K562 (cell line): ENCODE results near the gene CARD10. TPM values are rescaled to one million over a fixed set of nuclear protein-coding genes. Genes with fewer than 3 reads are reported as not detected.

Source experiments
- ADNP ChIP-seq: fragments of 200-800 bp; sonication (Bioruptor generic); IDR thresholded peaks from 2 replicates; pipeline ENCODE4 v1.6.1; 2016; ENCODE audit warnings: missing genetic modification characterization, missing compliant biosample characterization
- CHD7 ChIP-seq: fragments of 200-600 bp; sonication (generic); IDR thresholded peaks from one replicate; pipeline ENCODE4 v1.6.1; 2012; ENCODE audit warnings: mild to moderate bottlenecking, low read depth, low read length, inconsistent platforms
- CTCF ChIP-seq, 3 experiments: IDR thresholded peaks in 2 of 3; conservative IDR thresholded peaks in 1 of 3; 2 replicates each; pipeline ENCODE4 v1.5.1; 2011 to 2012; ENCODE audit warnings: low read length in 3 of 3, mild to moderate bottlenecking in 3 of 3, control low read depth in 2 of 3, improper control_type of control experiment in 1 of 3, inconsistent platforms in 1 of 3, low read depth in 1 of 3, mixed read lengths in 1 of 3, moderate library complexity in 1 of 3; ENCODE audit not compliant: insufficient read depth in 2 of 3
- HNRNPH1 ChIP-seq: fragments of 200-400 bp; formaldehyde crosslinking; optimal IDR thresholded peaks from 2 replicates; pipeline ENCODE3; 2017; ENCODE audit warnings: low read depth, mild to moderate bottlenecking, low read length, moderate library complexity
- MYNN ChIP-seq, 2 experiments: sonication (generic); formaldehyde crosslinking in 1 of 2; IDR thresholded peaks; 2 replicates each; pipeline versions ENCODE4 v1.5.0 to v1.6.1; 2016 to 2020; ENCODE audit warnings: antibody characterized with exemption in 1 of 2, missing genetic modification reagents in 1 of 2
- THRA ChIP-seq: fragments of 450-650 bp; IDR thresholded peaks from 2 replicates; pipeline ENCODE4 v1.6.1; 2017; ENCODE audit warnings: mild to moderate bottlenecking, moderate library complexity
- XRCC4 ChIP-seq: IDR thresholded peaks from one replicate; pipeline ENCODE4 v1.6.1; 2011; ENCODE audit not compliant: insufficient read depth, insufficient read length; ENCODE audit errors: extremely low read depth
- polyA plus RNA-seq, 8 experiments: library from polyadenylated mRNA; depleted of rRNA in 4 of 8; stranded (reverse) in 5 of 8; unstranded in 3 of 8; fragments of >200 nt; fragmentation: Nextera tagmentation in 2 of 8; fragmentation: Illumina TruSeq in 1 of 8; extraction: Ambion mirVana in 2 of 8; extraction: Trizol in 1 of 8; gene quantifications; 2 replicates each; pipeline versions ENCODE4 v1.2.1 to v1.2.3, GENCODE V29; 2011 to 2014; ENCODE audit warnings: inconsistent platforms in 1 of 8, missing spikeins in 1 of 8
- total RNA-seq, 7 experiments: library from RNA; depleted of rRNA in 6 of 7; stranded (reverse); fragments of >200 nt in 6 of 7; fragmentation: Illumina TruSeq in 2 of 7; extraction: Trizol in 2 of 7; gene quantifications; 2 replicates each; pipeline versions ENCODE4 v1.2.1 to v1.2.3, GENCODE V29; 2011 to 2021; ENCODE audit warnings: low replicate concordance in 1 of 7

The CARD10 gene
- total and polyA plus RNA-seq, 9 of the 15 experiments (the other 6 are each of a cell fraction or from before 2014, with no cell fraction given), result 0.13 to 5.8 (median 1.6) TPM

- TF ChIP-seq CHD7 (no peak), CTCF (IDR thresholded peaks at IDR 0.05 in 2 of 3, conservative IDR thresholded peaks at IDR 0.05 in 1 of 3; ENCODE audit: insufficient read depth in 2 of 3, low read depth in 1 of 3, low read length in 3 of 3) (peak; percentile 95 to 98 (median 97)), XRCC4 (no peak), THRA (no peak), MYNN (IDR thresholded peaks at IDR 0.05) (no peak), MYNN (CRISPR knock-in tag; IDR thresholded peaks at IDR 0.05) (no peak), HNRNPH1 (no peak), ADNP (tag) (no peak)
Measured at GRCh38 chr22:37538590-37539357, 19.6 kb upstream of the CARD10 start (continued).
